ENCODE data around the gene IQSEC2. TPM values are rescaled to one million over a fixed set of nuclear protein-coding genes. Genes with fewer than 3 reads are reported as not detected.

IQSEC2 gene
- total and polyA plus RNA-seq, 2 of the 13 experiments (the other 11 are each of a cell fraction or from before 2014, with no cell fraction given) = 0.13 to 0.21 TPM

GRCh38 chrX:53227224-53227765, 54.1 kb downstream of the IQSEC2 start:
- in situ Hi-C loops (cut with HindIII; ENCODE audit: extremely low pct_ligation_motif_present, low pct_unique_long_range_greater_than_20kb) = no loop called here
- Histone ChIP-seq H3K27ac (ENCODE audit: extremely low read length, insufficient read depth, low read length) (no peak overlapping the region), H3K79me2 (ENCODE audit: insufficient read depth, low read length) (peaks cover 29% of the 10 kb centered on the region), H3K36me3 (replicated peaks in 1 of 2; ENCODE audit: control insufficient read depth in 1 of 2, insufficient read depth in 2 of 2, low read length in 2 of 2) (no peaks in the 10 kb centered on the region), H2AFZ (ENCODE audit: low read length) (no peak overlapping the region), H3K4me2 (ENCODE audit: low read depth, low read length) (no peak overlapping the region), H3K27me3 (ENCODE audit: control insufficient read depth in 1 of 2, insufficient read depth in 2 of 2, low read length in 2 of 2) (peaks cover 0 to 3% of the 10 kb centered on the region in 2 experiments; a peak in 2 of 5 replicates), H3K9ac (ENCODE audit: insufficient read depth, low read depth, low read length) (no peak overlapping the region), H3K9me3 (ENCODE audit: low read length) (no peaks in the 10 kb centered on the region), H3K4me3 (replicated peaks in 1 of 3; ENCODE audit: insufficient read depth in 1 of 3, low read depth in 2 of 3, low read length in 3 of 3) (no peak overlapping the region), H4K20me1 (ENCODE audit: insufficient read depth, low read length) (peaks cover 18% of the 10 kb centered on the region), H3K4me1 (ENCODE audit: insufficient read depth, low read length) (peaks cover 23% of the 10 kb centered on the region)
- ChIA-PET CTCF (ENCODE audit: low intra/inter-chr PET ratio, low total read pairs) (no interaction called here), POLR2A (no interaction called here)
- DNase-seq (ENCODE audit: low spot score) = no peak
- intact Hi-C loops (cut with micrococcal nuclease; ENCODE audit: unreplicated experiment) = loop anchor here (5.0 kb wide), 1 partner anchor 195 kb away; the partner anchor contains the start of genes RIBC1 and SMC1A
- ATAC-seq = no peak
- peak; percentile 51 for FAIRE-seq
- TF ChIP-seq GABPA (IDR thresholded peaks at IDR 0.05; ENCODE audit: low read depth, low read length) = no peak
- TF ChIP-seq GABPA (CRISPR knock-in tag; IDR thresholded peaks at IDR 0.05; ENCODE audit: low read depth) = 0 out of 2 replicates have a peak, but pooled peaks have one; percentile 25
- TF ChIP-seq GTF3A (CRISPR knock-in tag; conservative IDR thresholded peaks at IDR 0.05) = no peak
- BruUV-seq (replicated peaks) = no TSS peak
- 68% methylated on average over 6 of the region's 7 CpGs for WGBS (ENCODE audit: low lambda C conversion rate)

GRCh38 chrX:53224860-53225797, 56.3 kb downstream of the IQSEC2 start, which contains the start of gene KDM5C:
KDM5C (minus strand) TSS chrX:53225207; CDS start chrX:53224889, 318 bp downstream.
- Histone ChIP-seq H3K9me3 (ENCODE audit: low read length) (no peaks in the 10 kb centered on the region), H3K4me1 (ENCODE audit: insufficient read depth, low read length) (peaks cover 34% of the 10 kb centered on the region), H3K79me2 (ENCODE audit: insufficient read depth, low read length) (peaks cover 49% of the 10 kb centered on the region), H4K20me1 (ENCODE audit: insufficient read depth, low read length) (peaks cover 29% of the 10 kb centered on the region), H3K27me3 (ENCODE audit: control insufficient read depth in 1 of 2, insufficient read depth in 2 of 2, low read length in 2 of 2) (no peaks in the 10 kb centered on the region; a peak in 2 of 5 replicates), H3K36me3 (replicated peaks in 1 of 2; ENCODE audit: control insufficient read depth in 1 of 2, insufficient read depth in 2 of 2, low read length in 2 of 2) (peaks cover 0 to 6% of the 10 kb centered on the region in 2 experiments; a peak in 2 of 5 replicates), H2AFZ (ENCODE audit: low read length) (peak within 1 kb of the TSS; percentile 86), H3K4me2 (ENCODE audit: low read depth, low read length) (peak within 1 kb of the TSS; percentile 95), H3K4me3 (replicated peaks in 1 of 3; ENCODE audit: insufficient read depth in 1 of 3, low read depth in 2 of 3, low read length in 3 of 3) (peak within 1 kb of the TSS; percentile 83 to 89 (median 87)), H3K27ac (ENCODE audit: extremely low read length, insufficient read depth, low read length) (peak within 1 kb of the TSS; percentile 95), H3K9ac (ENCODE audit: insufficient read depth, low read depth, low read length) (peak within 1 kb of the TSS; percentile 97)
- WGBS (ENCODE audit: low lambda C conversion rate) = 0% methylated on average over 25 of the region's 67 CpGs
- BruUV-seq (replicated peaks) = no TSS peak
- ATAC-seq (peak; percentile 86), FAIRE-seq (peak; percentile 95), DNase-seq (ENCODE audit: low spot score) (peak; percentile 84)
- ChIA-PET CTCF (ENCODE audit: low intra/inter-chr PET ratio, low total read pairs) (no interaction called here), POLR2A (interaction anchor here (0.6 to 1.1 kb wide), 6 partner anchors 11 to 197 kb away, joined by 3 to 5 read pairs (median 4); partner anchors contain the start of genes RIBC1, SMC1A and TSPYL2)
- intact Hi-C loops (cut with micrococcal nuclease; ENCODE audit: unreplicated experiment) (loop anchor here (1.0 to 5.0 kb wide), 2 partner anchors 14 to 197 kb away; partner anchors contain the start of genes RIBC1 and SMC1A), in situ Hi-C loops (cut with HindIII; ENCODE audit: extremely low pct_ligation_motif_present, low pct_unique_long_range_greater_than_20kb) (no loop called here)
- TF ChIP-seq ZNF547 (CRISPR knock-in tag; IDR thresholded peaks at IDR 0.05) (peak; percentile 67; the same call in 1 of the 2 replicates), SETDB1 (CRISPR knock-in tag; IDR thresholded peaks at IDR 0.05; ENCODE audit: borderline replicate concordance) (no peak), U2AF1 (optimal IDR thresholded peaks at IDR 0.05; ENCODE audit: low read depth, low read length) (peak; percentile 77), HOXA3 (CRISPR knock-in tag; IDR thresholded peaks at IDR 0.05) (peak; percentile 53; the same call in 1 of the 2 replicates), BRD4 (CRISPR knock-in tag; IDR thresholded peaks at IDR 0.05) (peak; percentile 71; the same call in 1 of the 2 replicates), CENPX (CRISPR knock-in tag; IDR thresholded peaks at IDR 0.05) (no peak), ZNF891 (CRISPR knock-in tag; IDR thresholded peaks at IDR 0.05) (0 out of 2 replicates have a peak, but pooled peaks have one; percentile 27), ZNF275 (CRISPR knock-in tag; IDR thresholded peaks at IDR 0.05; ENCODE audit: borderline replicate concordance) (no peak; the same call in 1 of the 2 replicates), GABPA (IDR thresholded peaks at IDR 0.05; ENCODE audit: low read depth, low read length) (0 out of 2 replicates have a peak, but pooled peaks have one; percentile 11), GABPA (CRISPR knock-in tag; IDR thresholded peaks at IDR 0.05; ENCODE audit: low read depth) (peak; percentile 75), ZNF18 (CRISPR knock-in tag; IDR thresholded peaks at IDR 0.05; ENCODE audit: insufficient replicate concordance) (peak; percentile 69)
